ENCODE measurements around the gene CD300LB.

GRCh38 chr17:74574489-74575142 lies 43.3 kb upstream of the CD300LB start:
- TF ChIP-seq POLR2A (IDR thresholded peaks at IDR 0.05): no peak
- no peak for TF ChIP-seq CTCF (IDR thresholded peaks at IDR 0.05)

Data from testis (tissue), 2 donors.